HEK293T (cell line): ENCODE measurements around the gene TECR.

ENCODE experiments used
- ARNT ChIP-seq: fragments of 450-650 bp; IDR thresholded peaks from 2 replicates; pipeline ENCODE4 v1.6.1; 2017; ENCODE audit warnings: mild to moderate bottlenecking
- BHLHE40 ChIP-seq: fragments of 450-650 bp; IDR thresholded peaks from 2 replicates; pipeline ENCODE4 v1.6.1; 2016; ENCODE audit warnings: mild to moderate bottlenecking, moderate library complexity, borderline replicate concordance
- ELF4 ChIP-seq: fragments of 450-650 bp; IDR thresholded peaks from 2 replicates; pipeline ENCODE4 v1.6.1; 2017; ENCODE audit warnings: antibody characterized with exemption
- FOXA1 ChIP-seq: fragments of 450-650 bp; IDR thresholded peaks from 2 replicates; pipeline ENCODE4 v1.6.1; 2016; ENCODE audit warnings: mild to moderate bottlenecking
- FOXK2 ChIP-seq: fragments of 450-650 bp; IDR thresholded peaks from 2 replicates; pipeline ENCODE4 v1.6.1; 2016; ENCODE audit warnings: mild to moderate bottlenecking
- FOXM1 ChIP-seq: fragments of 450-650 bp; IDR thresholded peaks from 2 replicates; pipeline ENCODE4 v1.6.1; 2017; ENCODE audit warnings: mild to moderate bottlenecking, borderline replicate concordance
- HDGF ChIP-seq: fragments of 450-650 bp; IDR thresholded peaks from 2 replicates; pipeline ENCODE4 v1.6.1; 2017; ENCODE audit warnings: antibody characterized with exemption, borderline replicate concordance
- L3MBTL2 ChIP-seq: fragments of 450-650 bp; conservative IDR thresholded peaks from 2 replicates; pipeline ENCODE4 v1.6.1; 2016; ENCODE audit warnings: mild to moderate bottlenecking
- NFRKB ChIP-seq: fragments of 450-650 bp; IDR thresholded peaks from 2 replicates; pipeline ENCODE4 v1.6.1; 2016; ENCODE audit warnings: mild to moderate bottlenecking, moderate library complexity
- SP1 ChIP-seq: fragments of 450-650 bp; IDR thresholded peaks from 2 replicates; pipeline ENCODE4 v1.6.1; 2017
- SUZ12 ChIP-seq: fragments of 450-650 bp; IDR thresholded peaks from 2 replicates; pipeline ENCODE4 v1.6.1; 2016; ENCODE audit warnings: mild to moderate bottlenecking
- TARDBP ChIP-seq: fragments of 450-650 bp; IDR thresholded peaks from 2 replicates; pipeline ENCODE4 v1.6.1; 2016
- ZNF384 ChIP-seq: fragments of 450-650 bp; IDR thresholded peaks from 2 replicates; pipeline ENCODE4 v1.6.1; 2016
- TF ChIP-seq, protein P1 (sequence below): fragments of 450-650 bp; IDR thresholded peaks from 2 replicates; pipeline ENCODE4 v1.6.1; 2016

DNA sequence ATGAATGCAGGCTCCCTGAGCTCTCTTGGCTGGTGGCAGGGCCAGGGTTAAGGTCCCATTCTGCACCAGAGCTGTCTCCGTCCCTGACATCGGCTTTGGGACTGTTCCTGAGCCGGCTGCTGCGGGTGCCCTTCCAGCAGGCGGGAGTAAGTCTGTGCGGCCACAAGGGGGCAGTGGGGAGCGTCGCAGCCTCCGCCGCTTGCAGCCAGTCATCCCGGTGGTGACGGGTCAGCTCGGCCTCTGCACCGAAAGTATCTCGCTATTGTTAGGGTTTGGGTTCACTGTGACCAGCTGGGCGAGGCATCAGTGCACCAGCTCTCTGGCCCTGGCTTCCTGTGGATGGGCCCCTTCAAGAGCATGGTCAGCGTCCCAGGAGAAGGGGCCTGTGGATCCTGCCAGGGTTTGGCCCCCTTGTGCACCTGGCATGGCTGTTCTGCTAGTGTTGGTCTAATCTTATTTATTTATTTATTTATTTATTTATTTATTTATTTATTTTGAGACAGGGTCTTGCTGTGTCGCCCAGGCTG lies 27.3 kb downstream of the TECR start:
- TF ChIP-seq SP1 (no peak), ARNT (no peak), BHLHE40 (no peak), ELF4 (no peak), FOXK2 (no peak), L3MBTL2 (no peak), FOXA1 (no peak), HDGF (no peak), ZNF384 (no peak), SUZ12 (no peak), FOXM1 (no peak), NFRKB (no peak), TARDBP (no peak)
- TF ChIP-seq, protein P1, sequence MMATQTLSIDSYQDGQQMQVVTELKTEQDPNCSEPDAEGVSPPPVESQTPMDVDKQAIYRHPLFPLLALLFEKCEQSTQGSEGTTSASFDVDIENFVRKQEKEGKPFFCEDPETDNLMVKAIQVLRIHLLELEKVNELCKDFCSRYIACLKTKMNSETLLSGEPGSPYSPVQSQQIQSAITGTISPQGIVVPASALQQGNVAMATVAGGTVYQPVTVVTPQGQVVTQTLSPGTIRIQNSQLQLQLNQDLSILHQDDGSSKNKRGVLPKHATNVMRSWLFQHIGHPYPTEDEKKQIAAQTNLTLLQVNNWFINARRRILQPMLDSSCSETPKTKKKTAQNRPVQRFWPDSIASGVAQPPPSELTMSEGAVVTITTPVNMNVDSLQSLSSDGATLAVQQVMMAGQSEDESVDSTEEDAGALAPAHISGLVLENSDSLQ: no peak
